T-helper 1 cell treated with Interleukin-12 subunit alpha and Interleukin-12 subunit beta and Interleukin-4 antibody, amounts not matched to agents 30 μg/mL and 1 μg/mL, for 36 hours (primary cell): ENCODE measurements around the gene STRBP.
A peak's percentile ranks its signal among the peaks of the same experiment; 100 is the strongest.

ENCODE experiments used
- H3K27ac Mint-ChIP-seq: one replicate; pipeline ENCODE4 v1.8.0; 2021; ENCODE audit warnings: mild to moderate bottlenecking, mixed read lengths
- H3K27me3 Mint-ChIP-seq: one replicate; pipeline ENCODE4 v1.8.0; 2021; ENCODE audit warnings: low read depth, mixed read lengths
- H3K36me3 Mint-ChIP-seq: one replicate; pipeline ENCODE4 v1.8.0; 2021; ENCODE audit warnings: low read depth, mixed read lengths
- H3K4me1 Mint-ChIP-seq: one replicate; pipeline ENCODE4 v1.8.0; 2021; ENCODE audit warnings: low read depth, mixed read lengths
- H3K4me3 Mint-ChIP-seq: one replicate; pipeline ENCODE4 v1.8.0; 2021; ENCODE audit warnings: mild to moderate bottlenecking, moderate library complexity, mixed read lengths
- H3K9me3 Mint-ChIP-seq: one replicate; pipeline ENCODE4 v1.8.0; 2021; ENCODE audit warnings: mixed read lengths

The STRBP gene

DNA sequence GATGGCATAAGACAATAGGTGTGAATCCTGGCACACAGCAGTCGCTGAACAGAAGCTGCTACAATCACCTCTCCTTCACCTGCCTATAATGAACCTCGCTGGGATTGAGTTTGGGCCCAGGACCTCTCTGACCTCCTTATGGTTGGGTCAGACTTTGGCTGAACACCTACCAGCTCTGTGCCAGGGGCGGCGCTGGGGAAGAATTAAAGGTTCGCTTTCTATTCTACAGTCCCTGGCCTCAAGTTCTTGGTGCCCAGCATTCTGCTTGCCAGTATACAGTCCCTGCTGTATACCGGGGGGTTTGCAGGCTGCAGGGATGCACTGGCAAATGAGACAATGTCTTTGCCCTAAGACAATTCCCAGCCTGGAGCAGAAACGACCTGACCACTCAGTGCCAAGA lies 895 bp upstream of the STRBP start:
- peak overlapping the region; percentile 68 for H3K4me3 Mint-ChIP-seq
- H3K9me3 Mint-ChIP-seq = no peaks in the 10 kb centered on the region
- H3K4me1 Mint-ChIP-seq = peaks cover 17% of the 10 kb centered on the region
- H3K27me3 Mint-ChIP-seq = peaks cover 24% of the 10 kb centered on the region
- no peak overlapping the region for H3K27ac Mint-ChIP-seq
- no peaks in the 10 kb centered on the region for H3K36me3 Mint-ChIP-seq

DNA sequence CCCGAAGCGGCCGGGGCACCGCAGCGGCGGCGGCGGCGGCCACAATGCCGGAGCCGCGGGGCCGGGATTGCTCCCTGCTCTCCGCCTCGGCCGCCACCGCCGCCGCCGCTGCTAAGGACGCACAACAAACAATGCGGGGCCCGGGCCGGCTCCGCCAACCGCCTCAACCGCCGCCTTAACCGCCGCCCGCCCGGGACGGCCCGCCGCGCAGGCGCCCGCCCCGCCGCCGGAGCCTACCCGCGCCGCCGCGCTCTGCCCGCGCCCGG lies 254 bp downstream of the STRBP start:
- Mint-ChIP-seq H3K4me1 (peaks cover 17% of the 10 kb centered on the region), H3K4me3 (no peak overlapping the region), H3K9me3 (no peaks in the 10 kb centered on the region), H3K36me3 (no peaks in the 10 kb centered on the region), H3K27me3 (peaks cover 24% of the 10 kb centered on the region), H3K27ac (no peak overlapping the region)

DNA sequence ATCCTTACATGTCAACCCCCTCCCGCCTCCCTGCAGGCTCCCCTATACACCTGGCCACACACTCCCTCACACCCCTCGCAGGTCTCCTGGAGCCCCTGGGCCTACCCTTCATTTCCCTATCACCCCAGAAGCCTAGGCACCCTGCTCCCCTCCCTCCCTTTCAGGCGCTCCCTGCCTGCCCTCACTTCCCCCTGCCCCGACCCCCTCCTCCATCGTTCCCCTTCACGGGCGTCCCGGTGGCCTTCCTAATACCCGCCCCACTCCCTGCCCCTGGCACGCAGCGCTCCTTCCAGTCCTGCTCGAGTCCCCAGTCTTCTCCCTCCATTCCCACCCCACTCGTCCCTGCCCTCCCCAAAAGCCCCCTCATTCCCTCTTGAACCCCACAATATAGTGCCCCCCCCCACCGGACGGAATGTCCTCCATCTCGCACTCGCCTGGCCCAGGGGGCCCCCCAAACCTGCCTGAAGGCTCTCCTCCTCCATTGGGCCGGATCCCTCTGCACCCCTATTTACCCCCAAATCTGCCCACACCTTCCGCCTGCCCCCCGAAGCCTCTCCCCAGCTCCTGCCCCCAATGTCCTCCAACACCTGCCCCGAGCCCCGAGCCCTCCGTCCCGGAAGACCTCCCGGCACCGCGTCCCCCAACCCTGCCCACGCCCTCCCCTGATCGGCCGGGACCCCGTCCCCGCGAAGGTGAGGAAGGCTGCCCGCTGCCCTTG lies 746 bp downstream of the STRBP start:
- peak overlapping the region; percentile 82 for H3K4me3 Mint-ChIP-seq
- H3K27ac Mint-ChIP-seq = peak overlapping the region; percentile 66
- H3K36me3 Mint-ChIP-seq = no peaks in the 10 kb centered on the region
- peaks cover 17% of the 10 kb centered on the region for H3K4me1 Mint-ChIP-seq
- H3K27me3 Mint-ChIP-seq = peaks cover 24% of the 10 kb centered on the region
- H3K9me3 Mint-ChIP-seq = no peaks in the 10 kb centered on the region

DNA sequence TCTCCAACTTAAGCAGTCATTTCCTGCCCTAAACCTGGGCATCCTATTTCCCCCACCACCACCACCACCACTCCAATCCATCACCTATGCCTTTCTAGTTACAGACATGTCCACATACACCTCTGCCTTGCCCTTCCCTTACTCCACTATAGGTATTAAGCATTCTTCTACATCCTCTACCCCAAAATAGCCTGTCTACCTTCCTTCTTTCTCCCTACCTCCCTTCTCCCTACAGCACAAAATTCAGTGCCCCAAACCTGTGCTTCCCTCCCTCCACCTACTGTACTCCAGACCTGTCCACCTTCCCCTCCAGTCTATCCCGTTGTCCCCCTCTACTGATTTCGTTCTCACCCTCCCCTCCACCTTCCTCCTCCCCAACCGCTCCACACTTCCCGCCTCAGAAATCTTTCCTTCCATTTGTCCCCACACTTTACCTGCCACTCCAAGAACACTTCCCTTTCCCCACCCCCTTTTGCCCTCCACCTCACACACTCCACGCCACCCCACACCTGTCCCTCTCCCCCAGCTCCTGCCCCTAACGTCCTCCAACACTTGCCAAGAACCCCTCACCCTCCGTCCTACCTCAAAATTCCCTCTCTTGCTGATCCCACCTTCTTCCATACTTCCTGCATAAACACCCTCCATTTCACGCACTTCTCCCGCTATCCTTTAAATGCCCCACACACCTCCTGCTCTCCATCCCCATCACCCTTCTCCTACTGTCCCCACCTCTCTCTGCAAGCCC lies 1.6 kb downstream of the STRBP start:
- Mint-ChIP-seq H3K4me3 (peak overlapping the region; percentile 82), H3K27ac (peak overlapping the region; percentile 66), H3K4me1 (peaks cover 17% of the 10 kb centered on the region), H3K9me3 (no peaks in the 10 kb centered on the region), H3K36me3 (no peaks in the 10 kb centered on the region), H3K27me3 (peaks cover 24% of the 10 kb centered on the region)

DNA sequence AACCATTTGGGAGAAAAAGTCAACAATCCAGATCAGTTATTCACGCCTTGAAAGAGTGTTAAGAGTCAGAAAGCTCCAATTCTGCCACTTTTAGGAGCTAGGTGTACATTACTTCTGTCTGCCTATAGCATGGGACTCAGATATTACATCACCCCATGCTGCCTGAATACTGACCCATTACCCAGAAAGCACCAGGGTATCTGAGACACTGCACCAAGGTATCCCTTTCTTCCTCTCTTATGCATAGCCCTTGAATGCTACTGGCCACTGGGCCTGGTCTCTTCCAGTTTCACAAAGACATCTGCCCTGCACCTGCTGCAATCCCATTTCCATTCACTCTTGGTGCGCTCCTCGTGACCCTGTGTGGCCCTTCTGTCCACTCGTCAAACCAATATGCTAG lies 2.6 kb downstream of the STRBP start:
- H3K4me3 Mint-ChIP-seq = no peak overlapping the region
- H3K36me3 Mint-ChIP-seq = no peaks in the 10 kb centered on the region
- H3K27me3 Mint-ChIP-seq = peaks cover 24% of the 10 kb centered on the region
- no peak overlapping the region for H3K27ac Mint-ChIP-seq
- peaks cover 17% of the 10 kb centered on the region for H3K4me1 Mint-ChIP-seq
- H3K9me3 Mint-ChIP-seq = no peaks in the 10 kb centered on the region

DNA sequence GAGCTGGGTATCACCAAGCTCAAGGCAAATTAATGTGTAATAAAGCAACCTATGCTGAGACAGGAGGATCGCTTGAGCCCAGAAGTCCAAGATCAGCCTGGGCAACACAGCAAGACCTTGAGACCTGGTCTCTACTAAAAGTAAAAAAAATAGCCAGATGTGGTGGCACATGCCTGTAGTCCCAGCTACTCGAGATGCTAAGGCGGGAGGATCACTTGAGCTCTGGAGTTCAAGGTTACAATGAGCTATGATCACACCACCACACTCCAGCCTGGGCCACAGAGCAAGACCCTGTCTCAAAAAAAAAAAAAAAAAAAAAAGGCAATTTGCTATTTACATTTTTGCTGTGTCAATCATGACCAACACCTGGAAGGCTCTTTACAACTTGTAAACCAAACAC lies 5.2 kb downstream of the STRBP start:
- H3K27me3 Mint-ChIP-seq = peaks cover 20% of the 10 kb centered on the region
- H3K36me3 Mint-ChIP-seq = no peaks in the 10 kb centered on the region
- H3K9me3 Mint-ChIP-seq = no peaks in the 10 kb centered on the region
- H3K4me3 Mint-ChIP-seq = no peak overlapping the region
- H3K27ac Mint-ChIP-seq = no peak overlapping the region
- H3K4me1 Mint-ChIP-seq = peaks cover 12% of the 10 kb centered on the region

DNA sequence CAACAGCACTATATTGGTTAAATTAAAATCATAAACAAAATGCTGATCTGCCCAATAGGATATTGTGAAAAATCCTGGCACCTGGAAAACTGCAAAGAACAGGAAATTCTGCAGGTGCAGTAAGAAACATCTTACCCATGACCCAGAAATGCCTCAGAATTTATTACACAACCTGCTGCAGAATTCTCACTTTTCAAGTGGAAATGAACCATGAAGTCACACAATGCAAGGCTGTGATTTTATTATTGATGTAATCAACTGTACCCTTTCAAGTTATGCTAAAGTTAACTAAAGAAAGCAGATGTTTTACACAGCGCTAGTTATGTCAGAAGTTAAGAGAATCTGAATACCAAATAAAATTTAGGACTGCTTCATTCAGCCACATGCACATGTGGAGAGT lies 6.0 kb downstream of the STRBP start:
- Mint-ChIP-seq H3K4me1 (peaks cover 11% of the 10 kb centered on the region), H3K4me3 (no peak overlapping the region), H3K27ac (no peak overlapping the region), H3K27me3 (peaks cover 17% of the 10 kb centered on the region), H3K36me3 (no peaks in the 10 kb centered on the region), H3K9me3 (no peaks in the 10 kb centered on the region)

DNA sequence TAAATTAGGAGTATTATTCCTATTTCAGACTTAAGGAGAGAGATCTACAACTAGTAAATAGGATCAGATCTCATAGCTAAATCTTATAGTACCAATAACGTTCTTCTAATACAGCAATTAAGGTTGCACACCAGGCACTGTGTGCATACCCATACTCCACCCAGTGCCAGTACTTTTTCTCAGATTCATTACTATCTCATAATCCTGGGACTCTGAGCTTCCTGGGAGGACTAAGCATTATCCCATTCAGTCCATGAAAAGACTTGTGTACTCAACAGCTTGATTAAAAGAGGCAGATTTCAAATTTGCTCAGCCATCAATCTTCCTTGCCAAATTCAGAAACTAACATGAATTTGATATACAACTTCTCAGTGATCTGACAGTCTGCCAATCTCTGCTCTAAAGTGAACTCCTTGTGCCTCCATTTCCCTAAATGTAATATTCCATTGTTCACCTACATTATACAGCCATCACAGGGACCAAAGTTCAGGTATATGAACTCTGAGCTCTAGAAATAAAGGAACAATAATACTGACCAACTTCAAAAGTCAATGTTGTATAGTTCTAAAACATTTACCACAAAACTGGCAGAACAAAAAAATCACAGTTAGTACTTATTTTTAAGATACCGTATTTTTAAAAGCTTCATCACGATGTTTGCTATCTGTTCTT lies 7.2 kb downstream of the STRBP start:
- Mint-ChIP-seq H3K36me3 (no peaks in the 10 kb centered on the region), H3K27me3 (peaks cover 5% of the 10 kb centered on the region), H3K4me3 (no peak overlapping the region), H3K9me3 (no peaks in the 10 kb centered on the region), H3K4me1 (peaks cover 2% of the 10 kb centered on the region), H3K27ac (no peak overlapping the region)

DNA sequence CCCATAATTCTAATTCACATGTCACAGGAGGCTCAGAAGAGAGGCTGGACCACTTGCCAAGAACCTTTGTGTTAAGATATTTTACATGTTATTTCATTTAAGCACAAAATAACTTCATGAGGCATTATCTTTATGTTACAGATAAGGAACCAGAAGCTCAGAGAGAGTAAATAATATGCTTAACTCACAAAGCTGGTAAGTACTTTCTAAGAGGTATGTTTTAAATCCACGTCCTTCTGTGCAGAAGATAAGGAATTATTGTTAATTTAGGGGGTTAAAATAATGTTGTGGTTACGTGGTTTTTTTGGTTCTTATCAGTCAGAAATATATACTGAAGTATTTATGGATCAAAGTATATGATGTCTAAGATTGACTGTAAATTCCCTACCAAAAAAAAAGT lies 8.0 kb downstream of the STRBP start:
- Mint-ChIP-seq H3K4me1 (no peaks in the 10 kb centered on the region), H3K27me3 (no peaks in the 10 kb centered on the region), H3K9me3 (no peaks in the 10 kb centered on the region), H3K27ac (no peak overlapping the region), H3K36me3 (no peaks in the 10 kb centered on the region), H3K4me3 (no peak overlapping the region)

DNA sequence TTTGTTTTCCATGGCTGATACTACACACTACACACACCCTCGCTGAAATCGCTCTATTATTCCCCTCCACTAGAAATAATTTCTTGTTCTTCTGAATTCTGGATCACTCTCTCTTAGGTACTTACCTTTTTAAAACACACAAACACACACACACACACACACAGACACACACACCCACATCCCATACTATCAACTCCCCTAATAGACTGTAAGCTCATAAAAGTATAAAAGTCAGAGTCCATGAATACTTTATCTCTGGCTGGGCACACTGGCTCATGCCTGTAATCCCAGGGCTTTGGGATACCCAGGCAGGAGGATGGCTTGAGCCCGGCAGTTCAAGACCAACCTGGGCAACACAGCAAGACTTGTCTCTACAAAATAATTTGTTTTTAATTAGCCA lies 11.1 kb downstream of the STRBP start:
- Mint-ChIP-seq H3K9me3 (no peaks in the 10 kb centered on the region), H3K4me3 (no peak overlapping the region), H3K27me3 (no peaks in the 10 kb centered on the region), H3K27ac (no peak overlapping the region), H3K4me1 (peaks cover 2% of the 10 kb centered on the region), H3K36me3 (no peaks in the 10 kb centered on the region)

DNA sequence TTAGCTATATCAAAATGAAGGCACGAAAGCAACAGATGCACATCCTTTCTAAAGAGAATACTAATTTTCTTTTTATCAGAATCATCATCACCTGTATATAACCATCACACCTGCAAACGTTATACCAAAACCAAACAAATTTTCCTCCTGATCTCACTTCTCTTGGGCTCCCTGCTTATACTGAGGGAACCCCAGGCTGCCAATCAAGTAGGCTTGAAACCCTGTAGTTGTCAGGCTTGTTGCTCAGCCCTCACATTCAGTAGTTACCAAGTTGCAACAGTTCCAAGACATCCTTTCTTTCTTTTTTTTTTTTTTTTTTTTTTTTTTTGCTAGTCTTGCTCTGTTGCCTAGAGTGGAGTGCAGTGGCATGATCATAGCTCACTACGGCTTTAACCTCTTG lies 12.7 kb downstream of the STRBP start:
- H3K27ac Mint-ChIP-seq = no peak overlapping the region
- no peaks in the 10 kb centered on the region for H3K27me3 Mint-ChIP-seq
- peaks cover 6% of the 10 kb centered on the region for H3K4me1 Mint-ChIP-seq
- H3K36me3 Mint-ChIP-seq = no peaks in the 10 kb centered on the region
- H3K4me3 Mint-ChIP-seq = no peak overlapping the region
- no peaks in the 10 kb centered on the region for H3K9me3 Mint-ChIP-seq

DNA sequence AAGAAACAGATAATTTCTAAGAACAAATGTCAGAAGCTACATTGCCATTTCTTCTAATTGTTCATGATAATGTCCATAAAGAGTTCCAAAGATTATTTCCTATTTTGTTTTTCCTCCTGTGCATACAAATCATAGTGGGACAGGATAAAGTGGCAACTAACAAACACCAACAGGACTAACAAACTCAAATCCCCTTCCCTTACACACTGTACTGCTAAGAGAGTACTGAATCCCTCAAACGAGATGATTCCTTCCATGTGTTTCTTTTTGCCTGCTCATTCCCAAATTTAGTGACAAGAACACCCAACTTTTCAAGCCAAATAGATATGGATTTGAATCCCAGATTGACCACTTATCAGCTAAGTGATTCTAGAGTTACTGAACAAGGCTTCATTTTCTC lies 15.2 kb downstream of the STRBP start:
- Mint-ChIP-seq H3K4me3 (no peak overlapping the region), H3K27me3 (no peaks in the 10 kb centered on the region)

DNA sequence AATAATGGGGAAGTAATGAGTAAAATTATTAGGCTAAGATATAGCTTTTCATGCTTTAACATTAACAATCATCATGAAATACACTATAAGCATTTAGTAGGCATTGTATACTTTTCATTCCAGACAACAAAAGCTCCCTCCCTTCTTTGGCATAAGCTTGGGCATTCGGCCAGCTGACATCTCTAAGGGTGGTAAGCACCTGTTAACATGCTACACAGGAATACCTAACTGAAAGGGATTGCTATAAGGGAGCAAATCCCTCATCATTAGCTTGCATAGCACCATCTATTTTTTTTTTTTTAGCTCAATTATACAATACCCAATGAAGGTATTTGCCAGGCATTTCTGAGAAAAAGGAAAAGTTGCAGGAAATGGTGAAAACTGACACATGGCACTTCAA lies 16.6 kb downstream of the STRBP start:
- Mint-ChIP-seq H3K36me3 (no peaks in the 10 kb centered on the region), H3K27me3 (no peaks in the 10 kb centered on the region), H3K4me1 (peaks cover 6% of the 10 kb centered on the region), H3K27ac (no peak overlapping the region), H3K9me3 (no peaks in the 10 kb centered on the region), H3K4me3 (no peak overlapping the region)

More for the DNA sequence above, 15.2 kb downstream of the STRBP start:
- no peaks in the 10 kb centered on the region for H3K36me3 Mint-ChIP-seq
- peaks cover 6% of the 10 kb centered on the region for H3K4me1 Mint-ChIP-seq
- H3K9me3 Mint-ChIP-seq = no peaks in the 10 kb centered on the region
- no peak overlapping the region for H3K27ac Mint-ChIP-seq

DNA sequence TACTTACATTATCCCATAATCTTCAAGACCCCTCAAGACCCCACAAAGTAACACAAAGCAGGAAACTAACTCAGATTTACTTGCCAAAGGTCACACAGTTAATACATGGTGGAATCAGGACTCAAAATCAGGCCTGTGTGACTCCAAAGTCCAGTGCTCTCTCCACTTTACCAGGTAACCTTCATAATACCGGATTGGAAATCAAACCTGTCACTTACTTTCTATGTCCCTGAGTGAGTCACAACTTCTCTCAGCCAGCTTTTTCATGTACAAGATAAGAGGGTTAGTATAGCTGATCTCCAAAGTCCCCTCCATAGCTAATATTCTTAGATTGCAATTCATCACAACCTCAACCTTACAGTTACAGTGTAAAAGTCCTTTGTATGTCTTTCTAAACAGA lies 17.1 kb downstream of the STRBP start:
- no peak overlapping the region for H3K27ac Mint-ChIP-seq
- H3K4me3 Mint-ChIP-seq = no peak overlapping the region

DNA sequence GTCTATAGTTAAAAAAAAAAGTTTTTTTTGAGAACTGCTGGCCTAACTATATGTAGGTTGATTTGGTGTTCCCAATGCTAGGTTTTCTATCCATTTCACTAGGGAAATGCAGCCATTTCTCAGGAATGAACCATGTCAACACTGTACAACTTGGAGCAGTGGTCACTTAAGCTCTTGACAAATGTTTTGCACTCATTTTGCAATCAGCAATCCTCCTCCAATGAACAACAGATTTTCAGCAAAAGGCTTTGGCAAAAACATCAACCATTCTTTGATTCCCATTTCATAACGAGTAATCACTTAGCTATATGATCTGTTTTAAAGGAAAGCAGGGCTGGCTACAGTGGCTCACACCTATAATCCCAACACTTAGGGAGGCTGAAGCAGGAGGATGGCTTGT lies 17.9 kb downstream of the STRBP start:
- H3K27ac Mint-ChIP-seq = no peak overlapping the region
- H3K9me3 Mint-ChIP-seq = no peaks in the 10 kb centered on the region
- H3K27me3 Mint-ChIP-seq = no peaks in the 10 kb centered on the region
- peaks cover 6% of the 10 kb centered on the region for H3K4me1 Mint-ChIP-seq
- H3K36me3 Mint-ChIP-seq = no peaks in the 10 kb centered on the region
- no peak overlapping the region for H3K4me3 Mint-ChIP-seq

More for the DNA sequence above, 17.1 kb downstream of the STRBP start:
- no peaks in the 10 kb centered on the region for H3K9me3 Mint-ChIP-seq
- H3K4me1 Mint-ChIP-seq = peaks cover 6% of the 10 kb centered on the region
- H3K27me3 Mint-ChIP-seq = no peaks in the 10 kb centered on the region
- no peaks in the 10 kb centered on the region for H3K36me3 Mint-ChIP-seq
